SK-N-SH (cell line): ENCODE measurements around the gene ZDHHC14. TPM values are rescaled to one million over a fixed set of nuclear protein-coding genes. Genes with fewer than 3 reads are reported as not detected.

ENCODE experiments used
- CTCF ChIA-PET: fragments of 300-600, 350-600 bp; formaldehyde crosslinking; extraction: SDS; loops from one replicate; lab custom pipeline; 2021; lab: Yijun Ruan, JAX
- POLR2A ChIA-PET: fragments of 350-600 bp; sonication (Branson Sonifier 250); formaldehyde crosslinking; extraction: SDS; loops from one replicate; lab custom pipeline; 2020; ENCODE audit warnings: antibody characterized with exemption, inconsistent platforms; lab: Yijun Ruan, JAX
- DNase-seq: peaks from one replicate; pipeline ENCODE4 v3.0.0; 2012
- H2AFZ ChIP-seq: fragments of 200-600 bp; sonication (generic); 2 replicates; pipeline ENCODE4 v1.8.1; 2016; ENCODE audit warnings: antibody characterized with exemption, mild to moderate bottlenecking, low read depth
- H3F3A ChIP-seq: fragments of 200-600 bp; sonication (generic); replicated peaks from 2 replicates; pipeline ENCODE3; 2016; ENCODE audit warnings: antibody characterized with exemption, mild to moderate bottlenecking; ENCODE audit not compliant: insufficient read depth
- H3K27ac ChIP-seq, 2 experiments: fragments of 200-500 bp in 1 of 2; fragments of 200-600 bp in 1 of 2; sonication (Bioruptor generic) in 1 of 2; sonication (generic), shearing (Covaris generic) in 1 of 2; 2 replicates each; pipeline versions ENCODE4 v1.5.1 to v1.6.1; 2014 to 2016; ENCODE audit warnings: low read depth in 2 of 2, inconsistent platforms in 1 of 2, low read length in 1 of 2, mild to moderate bottlenecking in 1 of 2, mixed read lengths in 1 of 2
- H3K27me3 ChIP-seq: fragments of 200-600 bp; sonication (generic), shearing (Covaris generic); 2 replicates; pipeline ENCODE4 v1.6.1; 2016; ENCODE audit warnings: mixed run types; ENCODE audit not compliant: insufficient read depth
- H3K36me3 ChIP-seq, 2 experiments: fragments of 200-500 bp in 1 of 2; fragments of 200-600 bp in 1 of 2; sonication (Bioruptor generic) in 1 of 2; sonication (generic) in 1 of 2; replicated peaks in 1 of 2; 2 replicates each; pipeline versions ENCODE3 to v1.5.1; 2014 to 2016; ENCODE audit warnings: low read length in 1 of 2, mild to moderate bottlenecking in 1 of 2; ENCODE audit not compliant: insufficient read depth in 2 of 2, control insufficient read depth in 1 of 2
- H3K4me1 ChIP-seq, 2 experiments: fragments of 200-500 bp in 1 of 2; fragments of 200-600 bp in 1 of 2; sonication (Bioruptor generic) in 1 of 2; sonication (generic), shearing (Covaris generic) in 1 of 2; 2 replicates each; pipeline versions ENCODE4 v1.5.1 to v1.6.1; 2014 to 2016; ENCODE audit warnings: low read depth in 1 of 2, low read length in 1 of 2, mixed run types in 1 of 2; ENCODE audit not compliant: insufficient read depth in 2 of 2, control insufficient read depth in 1 of 2
- H3K4me2 ChIP-seq: fragments of 200-600 bp; sonication (generic), shearing (Covaris generic); 2 replicates; pipeline ENCODE4 v1.6.1; 2017; ENCODE audit warnings: mixed run types
- H3K4me3 ChIP-seq, 2 experiments: fragments of 200-500 bp in 1 of 2; fragments of 200-600 bp in 1 of 2; sonication (Bioruptor generic) in 1 of 2; sonication (generic), shearing (Covaris generic) in 1 of 2; 2 replicates each; pipeline versions ENCODE4 v1.5.1 to v1.8.1; 2014 to 2016; ENCODE audit warnings: low read depth in 2 of 2, inconsistent platforms in 1 of 2, low read length in 1 of 2, mild to moderate bottlenecking in 1 of 2, mixed read lengths in 1 of 2, moderate library complexity in 1 of 2
- H3K79me2 ChIP-seq: fragments of 200-600 bp; sonication (generic); 2 replicates; pipeline ENCODE4 v1.8.1; 2017; ENCODE audit warnings: mild to moderate bottlenecking; ENCODE audit not compliant: insufficient read depth
- H3K9ac ChIP-seq: fragments of 200-600 bp; sonication (generic); 2 replicates; pipeline ENCODE4 v1.6.1; 2017; ENCODE audit warnings: mixed run types
- H3K9me2 ChIP-seq: fragments of 200-600 bp; sonication (generic); 2 replicates; pipeline ENCODE4 v1.6.1; 2017; ENCODE audit warnings: mixed run types
- H3K9me3 ChIP-seq: fragments of 200-600 bp; sonication (generic); 2 replicates; pipeline ENCODE4 v1.6.1; 2017; ENCODE audit warnings: mixed run types, mild to moderate bottlenecking, moderate library complexity
- H4K20me1 ChIP-seq: fragments of 200-600 bp; sonication (generic); 2 replicates; pipeline ENCODE4 v1.6.1; 2017; ENCODE audit warnings: mild to moderate bottlenecking, mixed run types; ENCODE audit not compliant: insufficient read depth
- CHD2 ChIP-seq: fragments of 150-350 bp; IDR thresholded peaks from 2 replicates; pipeline ENCODE4 v1.6.1; 2018; ENCODE audit warnings: low read length; ENCODE audit not compliant: partially characterized antibody
- EP300 ChIP-seq, 2 experiments: IDR thresholded peaks; 2 replicates each; pipeline versions ENCODE4 v1.4.0 to v1.6.1; 2012; ENCODE audit warnings: borderline replicate concordance in 1 of 2, low read depth in 1 of 2, low read length in 1 of 2
- FOSL2 ChIP-seq: IDR thresholded peaks from 2 replicates; pipeline ENCODE4 v1.4.0; 2012; ENCODE audit warnings: low read depth, mild to moderate bottlenecking, moderate library complexity, borderline replicate concordance
- FOXJ3 ChIP-seq: sonication (generic); formaldehyde crosslinking; IDR thresholded peaks from 2 replicates; pipeline ENCODE4 v1.5.1; 2020; ENCODE audit warnings: mild to moderate bottlenecking, missing genetic modification reagents
- FOXM1 ChIP-seq: IDR thresholded peaks from 2 replicates; pipeline ENCODE4 v1.4.0; 2012; ENCODE audit warnings: low read depth, mild to moderate bottlenecking
- GABPA ChIP-seq: IDR thresholded peaks from 2 replicates; pipeline ENCODE4 v1.4.0; 2012; ENCODE audit warnings: low read depth, mild to moderate bottlenecking
- GATA2 ChIP-seq: sonication (generic); formaldehyde crosslinking; IDR thresholded peaks from 2 replicates; pipeline ENCODE4 v1.5.0; 2020; ENCODE audit warnings: mild to moderate bottlenecking, missing genetic modification reagents
- MXI1 ChIP-seq: IDR thresholded peaks from 2 replicates; pipeline ENCODE4 v1.6.1; 2012; ENCODE audit warnings: mild to moderate bottlenecking, low read depth, low read length, improper control_type of control experiment
- NFIC ChIP-seq: IDR thresholded peaks from 2 replicates; pipeline ENCODE4 v1.4.0; 2012; ENCODE audit warnings: borderline replicate concordance
- POLR2AphosphoS5 ChIP-seq: IDR thresholded peaks from 2 replicates; pipeline ENCODE4 v1.6.1; 2012; ENCODE audit warnings: low read depth, low read length
- RCOR1 ChIP-seq: fragments of 150-350 bp; IDR thresholded peaks from 2 replicates; pipeline ENCODE4 v1.6.1; 2017; ENCODE audit warnings: antibody characterized with exemption, low read length
- RXRA ChIP-seq: IDR thresholded peaks from 2 replicates; pipeline ENCODE4 v1.4.0; 2012; ENCODE audit warnings: low read depth, mild to moderate bottlenecking, borderline replicate concordance
- SIN3A ChIP-seq: IDR thresholded peaks from 2 replicates; pipeline ENCODE4 v1.6.1; 2012; ENCODE audit warnings: low read depth, mild to moderate bottlenecking, low read length, moderate library complexity, borderline replicate concordance
- TCF12 ChIP-seq: IDR thresholded peaks from 2 replicates; pipeline ENCODE4 v1.4.0; 2012
- TEAD4 ChIP-seq: IDR thresholded peaks from 2 replicates; pipeline ENCODE4 v1.4.0; 2012; ENCODE audit warnings: mild to moderate bottlenecking, borderline replicate concordance; ENCODE audit not compliant: insufficient read depth
- YY1 ChIP-seq: IDR thresholded peaks from 2 replicates; pipeline ENCODE4 v1.4.0; 2012; ENCODE audit warnings: low read depth, mild to moderate bottlenecking
- WGBS: methylation state at CpG from one replicate; pipeline ENCODE4 v1.1.6; 2017; ENCODE audit warnings: low lambda C conversion rate; 5-methylcytosine and 5-hydroxymethylcytosine counted together
- polyA plus RNA-seq, 3 experiments: library from polyadenylated mRNA; depleted of rRNA; stranded (reverse); fragments of >200 nt; gene quantifications; 2 replicates each; pipeline ENCODE4 v1.2.3, GENCODE V29; 2012
- TF ChIP-seq, protein P1 (sequence below): IDR thresholded peaks from 2 replicates; pipeline ENCODE4 v1.4.0; 2012; ENCODE audit warnings: low read depth, borderline replicate concordance
- TF ChIP-seq, protein P2 (sequence below): IDR thresholded peaks from 2 replicates; pipeline ENCODE4; 2012
- TF ChIP-seq, protein P3 (sequence below): fragments of 150-350 bp; IDR thresholded peaks from 2 replicates; pipeline ENCODE4 v1.6.1; 2016; ENCODE audit warnings: mild to moderate bottlenecking, low read depth, low read length
- TF ChIP-seq, protein P4 (sequence below): IDR thresholded peaks from 2 replicates; pipeline ENCODE4 v1.6.1; 2012; ENCODE audit warnings: mild to moderate bottlenecking, low read depth, low read length, moderate library complexity
- TF ChIP-seq, protein P5 (sequence below): fragments of 150-350 bp; IDR thresholded peaks from 2 replicates; pipeline ENCODE4 v1.6.1; 2017; ENCODE audit warnings: antibody characterized with exemption, low read length, low read depth, borderline replicate concordance
- TF ChIP-seq, protein P6 (sequence below): IDR thresholded peaks from 2 replicates; pipeline ENCODE4 v1.4.0; 2012; ENCODE audit warnings: low read depth

ZDHHC14 gene
- polyA plus RNA-seq, 1 of the 3 experiments (the other 2 are of a cell fraction) = 5.4 TPM

DNA sequence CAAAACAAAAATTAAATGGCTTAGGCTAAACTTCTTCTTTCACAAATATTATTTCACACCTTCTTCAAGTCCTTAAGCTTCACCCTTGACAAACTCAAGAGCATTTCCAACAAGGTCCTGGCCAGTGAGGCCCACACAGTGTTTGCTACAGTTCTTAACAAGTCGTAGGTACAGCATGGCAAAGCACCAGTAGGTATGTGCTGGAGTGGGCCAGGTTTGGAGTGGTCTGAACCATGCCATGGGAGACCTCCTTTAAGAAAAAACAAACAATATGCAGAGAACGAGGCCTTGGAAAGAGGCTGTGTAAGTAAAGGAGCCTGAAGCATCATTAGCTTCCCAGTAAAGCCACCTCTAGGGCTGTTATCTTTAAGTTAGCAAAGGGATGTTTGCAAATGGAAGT is 287.7 kb downstream of the ZDHHC14 start (continued):
- no peak for TF ChIP-seq MXI1
- TF ChIP-seq FOSL2 = no peak
- no peak for TF ChIP-seq NFIC
- TF ChIP-seq RCOR1 = no peak

DNA sequence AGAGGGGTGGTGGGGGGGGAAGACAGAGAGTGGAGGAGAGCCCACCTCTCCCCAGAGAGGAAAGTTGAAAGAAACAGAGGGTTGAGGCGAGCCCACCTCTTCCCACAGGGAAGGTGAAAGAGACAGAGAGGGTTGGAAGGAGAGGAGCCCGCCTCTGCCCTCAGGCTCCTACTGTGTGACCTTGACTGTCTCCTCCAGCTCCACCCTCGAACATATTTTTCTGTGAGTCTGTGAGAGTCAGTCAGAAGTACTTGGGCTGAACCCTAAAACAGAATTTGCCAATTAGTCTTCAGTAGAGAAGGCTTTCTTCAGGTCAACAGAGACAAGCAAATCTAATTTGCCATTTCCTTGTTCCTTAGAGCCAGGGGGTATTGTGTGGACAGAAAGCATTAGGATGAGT is 288.3 kb downstream of the ZDHHC14 start:
- H3K79me2 ChIP-seq = no peaks in the 10 kb centered on the region
- no peak overlapping the region for H3K4me3 ChIP-seq
- H3K9me3 ChIP-seq = no peaks in the 10 kb centered on the region
- H3K27ac ChIP-seq = no peak overlapping the region
- no peaks in the 10 kb centered on the region for H3K36me3 ChIP-seq
- H3K4me2 ChIP-seq = no peak overlapping the region
- H3K9ac ChIP-seq = no peak overlapping the region
- no peak overlapping the region for H2AFZ ChIP-seq
- POLR2A ChIA-PET = no interaction called here
- WGBS = 80% methylated on average over 3 of the region's 3 CpGs
- peaks cover 5 to 9% of the 10 kb centered on the region in 2 experiments; a peak in 3 of 4 replicates for H3K4me1 ChIP-seq
- no peaks in the 10 kb centered on the region for H3K9me2 ChIP-seq
- CTCF ChIA-PET = interaction anchor here (0.6 to 7.4 kb wide), 12 partner anchors 11 to 464 kb away, joined by 3 to 66 read pairs (median 4); no protein-coding TSS in a partner anchor
- no peaks in the 10 kb centered on the region for H3F3A ChIP-seq
- H4K20me1 ChIP-seq = no peaks in the 10 kb centered on the region
- TF ChIP-seq CHD2 = no peak
- no peak for TF ChIP-seq TEAD4
- no peak for TF ChIP-seq GABPA
- TF ChIP-seq FOXJ3 (CRISPR knock-in tag) = no peak
- TF ChIP-seq EP300 (IDR thresholded peaks at IDR 0.05; ENCODE audit: borderline replicate concordance in 1 of 2, low read depth in 1 of 2, low read length in 1 of 2) = no peak
- TF ChIP-seq GATA2 (CRISPR knock-in tag) = no peak
- no peak for TF ChIP-seq SIN3A
- TF ChIP-seq TCF12 = no peak
- no peak for TF ChIP-seq POLR2AphosphoS5
- TF ChIP-seq, protein P1, sequence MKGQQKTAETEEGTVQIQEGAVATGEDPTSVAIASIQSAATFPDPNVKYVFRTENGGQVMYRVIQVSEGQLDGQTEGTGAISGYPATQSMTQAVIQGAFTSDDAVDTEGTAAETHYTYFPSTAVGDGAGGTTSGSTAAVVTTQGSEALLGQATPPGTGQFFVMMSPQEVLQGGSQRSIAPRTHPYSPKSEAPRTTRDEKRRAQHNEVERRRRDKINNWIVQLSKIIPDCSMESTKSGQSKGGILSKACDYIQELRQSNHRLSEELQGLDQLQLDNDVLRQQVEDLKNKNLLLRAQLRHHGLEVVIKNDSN = no peak
- TF ChIP-seq FOSL2 = no peak
- TF ChIP-seq, protein P2, sequence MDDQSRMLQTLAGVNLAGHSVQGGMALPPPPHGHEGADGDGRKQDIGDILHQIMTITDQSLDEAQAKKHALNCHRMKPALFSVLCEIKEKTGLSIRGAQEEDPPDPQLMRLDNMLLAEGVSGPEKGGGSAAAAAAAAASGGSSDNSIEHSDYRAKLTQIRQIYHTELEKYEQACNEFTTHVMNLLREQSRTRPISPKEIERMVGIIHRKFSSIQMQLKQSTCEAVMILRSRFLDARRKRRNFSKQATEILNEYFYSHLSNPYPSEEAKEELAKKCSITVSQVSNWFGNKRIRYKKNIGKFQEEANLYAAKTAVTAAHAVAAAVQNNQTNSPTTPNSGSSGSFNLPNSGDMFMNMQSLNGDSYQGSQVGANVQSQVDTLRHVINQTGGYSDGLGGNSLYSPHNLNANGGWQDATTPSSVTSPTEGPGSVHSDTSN = no peak
- no peak for TF ChIP-seq RXRA
- TF ChIP-seq, protein P3, sequence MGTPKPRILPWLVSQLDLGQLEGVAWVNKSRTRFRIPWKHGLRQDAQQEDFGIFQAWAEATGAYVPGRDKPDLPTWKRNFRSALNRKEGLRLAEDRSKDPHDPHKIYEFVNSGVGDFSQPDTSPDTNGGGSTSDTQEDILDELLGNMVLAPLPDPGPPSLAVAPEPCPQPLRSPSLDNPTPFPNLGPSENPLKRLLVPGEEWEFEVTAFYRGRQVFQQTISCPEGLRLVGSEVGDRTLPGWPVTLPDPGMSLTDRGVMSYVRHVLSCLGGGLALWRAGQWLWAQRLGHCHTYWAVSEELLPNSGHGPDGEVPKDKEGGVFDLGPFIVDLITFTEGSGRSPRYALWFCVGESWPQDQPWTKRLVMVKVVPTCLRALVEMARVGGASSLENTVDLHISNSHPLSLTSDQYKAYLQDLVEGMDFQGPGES = no peak
- TF ChIP-seq, protein P4, sequence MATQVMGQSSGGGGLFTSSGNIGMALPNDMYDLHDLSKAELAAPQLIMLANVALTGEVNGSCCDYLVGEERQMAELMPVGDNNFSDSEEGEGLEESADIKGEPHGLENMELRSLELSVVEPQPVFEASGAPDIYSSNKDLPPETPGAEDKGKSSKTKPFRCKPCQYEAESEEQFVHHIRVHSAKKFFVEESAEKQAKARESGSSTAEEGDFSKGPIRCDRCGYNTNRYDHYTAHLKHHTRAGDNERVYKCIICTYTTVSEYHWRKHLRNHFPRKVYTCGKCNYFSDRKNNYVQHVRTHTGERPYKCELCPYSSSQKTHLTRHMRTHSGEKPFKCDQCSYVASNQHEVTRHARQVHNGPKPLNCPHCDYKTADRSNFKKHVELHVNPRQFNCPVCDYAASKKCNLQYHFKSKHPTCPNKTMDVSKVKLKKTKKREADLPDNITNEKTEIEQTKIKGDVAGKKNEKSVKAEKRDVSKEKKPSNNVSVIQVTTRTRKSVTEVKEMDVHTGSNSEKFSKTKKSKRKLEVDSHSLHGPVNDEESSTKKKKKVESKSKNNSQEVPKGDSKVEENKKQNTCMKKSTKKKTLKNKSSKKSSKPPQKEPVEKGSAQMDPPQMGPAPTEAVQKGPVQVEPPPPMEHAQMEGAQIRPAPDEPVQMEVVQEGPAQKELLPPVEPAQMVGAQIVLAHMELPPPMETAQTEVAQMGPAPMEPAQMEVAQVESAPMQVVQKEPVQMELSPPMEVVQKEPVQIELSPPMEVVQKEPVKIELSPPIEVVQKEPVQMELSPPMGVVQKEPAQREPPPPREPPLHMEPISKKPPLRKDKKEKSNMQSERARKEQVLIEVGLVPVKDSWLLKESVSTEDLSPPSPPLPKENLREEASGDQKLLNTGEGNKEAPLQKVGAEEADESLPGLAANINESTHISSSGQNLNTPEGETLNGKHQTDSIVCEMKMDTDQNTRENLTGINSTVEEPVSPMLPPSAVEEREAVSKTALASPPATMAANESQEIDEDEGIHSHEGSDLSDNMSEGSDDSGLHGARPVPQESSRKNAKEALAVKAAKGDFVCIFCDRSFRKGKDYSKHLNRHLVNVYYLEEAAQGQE = no peak
- TF ChIP-seq, protein P5, sequence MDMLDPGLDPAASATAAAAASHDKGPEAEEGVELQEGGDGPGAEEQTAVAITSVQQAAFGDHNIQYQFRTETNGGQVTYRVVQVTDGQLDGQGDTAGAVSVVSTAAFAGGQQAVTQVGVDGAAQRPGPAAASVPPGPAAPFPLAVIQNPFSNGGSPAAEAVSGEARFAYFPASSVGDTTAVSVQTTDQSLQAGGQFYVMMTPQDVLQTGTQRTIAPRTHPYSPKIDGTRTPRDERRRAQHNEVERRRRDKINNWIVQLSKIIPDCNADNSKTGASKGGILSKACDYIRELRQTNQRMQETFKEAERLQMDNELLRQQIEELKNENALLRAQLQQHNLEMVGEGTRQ = no peak
- TF ChIP-seq YY1 = no peak
- TF ChIP-seq FOXM1 = no peak
- TF ChIP-seq, protein P6, sequence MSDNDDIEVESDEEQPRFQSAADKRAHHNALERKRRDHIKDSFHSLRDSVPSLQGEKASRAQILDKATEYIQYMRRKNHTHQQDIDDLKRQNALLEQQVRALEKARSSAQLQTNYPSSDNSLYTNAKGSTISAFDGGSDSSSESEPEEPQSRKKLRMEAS = no peak
- no peaks in the 10 kb centered on the region for H3K27me3 ChIP-seq
- no peak for DNase-seq
